ENCODE data around the gene GALNT4. TPM values are rescaled to one million over a fixed set of nuclear protein-coding genes. Genes with fewer than 3 reads are reported as not detected.

Gene GALNT4
- total RNA-seq, 4 donors from 2014 or later, result 11.5 to 37.2 (median 26.1) TPM

DNA sequence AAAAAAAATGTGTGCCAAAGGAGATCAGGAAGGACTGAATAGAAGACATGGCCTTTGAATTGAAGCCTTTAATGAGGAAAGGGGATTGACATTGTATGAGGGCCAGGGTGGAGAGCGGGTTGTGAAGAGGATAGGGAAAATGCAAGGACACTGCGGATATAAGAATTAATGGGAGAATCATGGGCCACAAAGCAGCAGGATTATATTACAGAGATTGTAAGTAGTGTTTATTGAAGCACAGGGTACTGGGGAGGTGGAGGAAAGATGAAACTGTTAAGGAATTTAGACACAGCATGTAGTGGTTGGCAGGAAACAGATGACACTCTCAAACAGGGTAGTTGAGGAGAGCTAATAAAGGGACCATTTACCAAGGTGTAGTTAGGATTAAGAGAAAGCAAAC, 17.6 kb upstream of the GALNT4 start:
- no peak for DNase-seq
- WGBS, 2 donors (ENCODE audit: low coverage in 1 of 2), result 87 to 92% methylated on average over 2 of the region's 2 CpGs
- Histone ChIP-seq H3K9me3 (no peaks in the 10 kb centered on the region), H3K36me3 (no peaks in the 10 kb centered on the region), H3K27ac (no peak overlapping the region), H3K4me3 (no peak overlapping the region), H3K4me1 (peaks cover 0 to 17% (median 11%) of the 10 kb centered on the region in 4 donors), H3K27me3 (no peaks in the 10 kb centered on the region)
- in situ Hi-C loops (cut with MboI; ENCODE audit: low pct_ligation_motif_present in 1 of 4, low pct_unique_long_range_greater_than_20kb in 1 of 4, low sequenced_read_pairs in 3 of 4), result loop anchor here in 3 of 4 donors (10.0 kb wide), 2 partner anchors 423 to 563 kb away; no protein-coding TSS in a partner anchor
- intact Hi-C loops (cut with DNase I; ENCODE audit: low total_unique reads), result no loop called here
- TF ChIP-seq EP300 (IDR thresholded peaks at IDR 0.05; ENCODE audit: low read depth), result no peak
- no peak for TF ChIP-seq POLR2A (IDR thresholded peaks at IDR 0.05)
- TF ChIP-seq, protein P1, sequence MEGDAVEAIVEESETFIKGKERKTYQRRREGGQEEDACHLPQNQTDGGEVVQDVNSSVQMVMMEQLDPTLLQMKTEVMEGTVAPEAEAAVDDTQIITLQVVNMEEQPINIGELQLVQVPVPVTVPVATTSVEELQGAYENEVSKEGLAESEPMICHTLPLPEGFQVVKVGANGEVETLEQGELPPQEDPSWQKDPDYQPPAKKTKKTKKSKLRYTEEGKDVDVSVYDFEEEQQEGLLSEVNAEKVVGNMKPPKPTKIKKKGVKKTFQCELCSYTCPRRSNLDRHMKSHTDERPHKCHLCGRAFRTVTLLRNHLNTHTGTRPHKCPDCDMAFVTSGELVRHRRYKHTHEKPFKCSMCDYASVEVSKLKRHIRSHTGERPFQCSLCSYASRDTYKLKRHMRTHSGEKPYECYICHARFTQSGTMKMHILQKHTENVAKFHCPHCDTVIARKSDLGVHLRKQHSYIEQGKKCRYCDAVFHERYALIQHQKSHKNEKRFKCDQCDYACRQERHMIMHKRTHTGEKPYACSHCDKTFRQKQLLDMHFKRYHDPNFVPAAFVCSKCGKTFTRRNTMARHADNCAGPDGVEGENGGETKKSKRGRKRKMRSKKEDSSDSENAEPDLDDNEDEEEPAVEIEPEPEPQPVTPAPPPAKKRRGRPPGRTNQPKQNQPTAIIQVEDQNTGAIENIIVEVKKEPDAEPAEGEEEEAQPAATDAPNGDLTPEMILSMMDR (IDR thresholded peaks at IDR 0.05), result no peak
- TF ChIP-seq POLR2AphosphoS5 (IDR thresholded peaks at IDR 0.05), result no peak

GRCh38 chr12:89540586-89540985, 16.0 kb upstream of the GALNT4 start:
- no peak overlapping the region for H3K4me3 ChIP-seq
- TF ChIP-seq EP300 (IDR thresholded peaks at IDR 0.05; ENCODE audit: low read depth) (no peak), POLR2AphosphoS5 (IDR thresholded peaks at IDR 0.05) (no peak), POLR2A (IDR thresholded peaks at IDR 0.05) (no peak)
- TF ChIP-seq, protein P1 (IDR thresholded peaks at IDR 0.05), result no peak
- no peaks in the 10 kb centered on the region for H3K27me3 ChIP-seq
- H3K27ac ChIP-seq, result no peak overlapping the region
- WGBS, 2 donors (ENCODE audit: low coverage in 1 of 2), result 76% methylated on average over 3 of the region's 3 CpGs; no CpG with 5 or more reads in 1 of the 2 donors
- intact Hi-C loops (cut with DNase I; ENCODE audit: low total_unique reads) (no loop called here), in situ Hi-C loops (cut with MboI; ENCODE audit: low pct_ligation_motif_present in 1 of 4, low pct_unique_long_range_greater_than_20kb in 1 of 4, low sequenced_read_pairs in 3 of 4) (loop anchor here in 3 of 4 donors (10.0 kb wide), 2 partner anchors 424 to 564 kb away; no protein-coding TSS in a partner anchor)
- DNase-seq, result no peak
- no peaks in the 10 kb centered on the region for H3K36me3 ChIP-seq
- peaks cover 0 to 20% (median 13%) of the 10 kb centered on the region in 4 donors for H3K4me1 ChIP-seq
- no peaks in the 10 kb centered on the region for H3K9me3 ChIP-seq

DNA sequence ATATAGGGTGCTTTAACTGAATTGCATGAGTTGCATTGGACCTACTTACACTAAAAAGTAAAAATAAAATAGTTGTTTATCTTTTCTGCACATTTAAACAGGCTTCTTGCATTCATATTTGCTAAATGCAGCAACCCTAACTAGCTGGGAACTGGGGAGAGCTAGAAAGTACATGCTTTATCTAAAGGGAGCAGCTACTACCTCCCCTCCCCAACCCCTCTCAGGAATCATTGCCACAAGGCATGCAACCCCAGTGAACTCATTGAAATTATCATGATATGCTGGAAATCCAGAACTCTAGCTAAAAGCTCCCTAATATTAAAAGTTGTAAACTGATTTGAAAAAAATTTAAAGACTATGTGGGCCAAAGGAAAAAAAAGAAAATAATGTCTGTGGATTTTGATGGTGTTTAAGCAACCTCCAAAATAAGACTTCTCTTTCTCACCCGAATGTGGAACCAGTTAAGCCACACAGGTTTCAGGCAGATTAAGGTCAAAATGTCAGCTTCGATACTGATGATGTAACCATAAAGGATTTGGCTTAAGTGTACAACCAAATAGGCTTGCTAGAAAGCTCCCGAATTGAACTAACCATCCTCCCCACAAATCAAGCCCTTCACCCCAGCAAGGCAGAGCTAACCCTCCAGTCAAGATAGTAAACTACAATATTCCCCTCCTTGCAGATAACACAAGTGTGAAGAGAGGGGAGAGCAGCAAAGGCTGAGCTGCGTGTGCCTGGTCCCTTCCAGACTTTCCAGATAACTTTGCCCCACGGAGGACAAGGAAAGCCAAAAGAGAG, 15.0 kb upstream of the GALNT4 start:
- 68 to 76% methylated on average over 3 to 5 of the region's 5 CpGs for WGBS, 2 donors (ENCODE audit: low coverage in 1 of 2)
- H3K27me3 ChIP-seq, result no peaks in the 10 kb centered on the region
- H3K36me3 ChIP-seq, result no peaks in the 10 kb centered on the region
- no peak for DNase-seq
- no peak for TF ChIP-seq POLR2A (IDR thresholded peaks at IDR 0.05)
- TF ChIP-seq EP300 (IDR thresholded peaks at IDR 0.05; ENCODE audit: low read depth), result no peak
- TF ChIP-seq, protein P1 (IDR thresholded peaks at IDR 0.05), result no peak
- TF ChIP-seq POLR2AphosphoS5 (IDR thresholded peaks at IDR 0.05), result no peak
- intact Hi-C loops (cut with DNase I; ENCODE audit: low total_unique reads) (no loop called here), in situ Hi-C loops (cut with MboI; ENCODE audit: low pct_ligation_motif_present in 1 of 4, low pct_unique_long_range_greater_than_20kb in 1 of 4, low sequenced_read_pairs in 3 of 4) (loop anchor here in 3 of 4 donors (10.0 kb wide), 2 partner anchors 425 to 565 kb away; no protein-coding TSS in a partner anchor)
- H3K9me3 ChIP-seq, result no peaks in the 10 kb centered on the region
- H3K4me1 ChIP-seq, result peaks cover 0 to 15% (median 10%) of the 10 kb centered on the region in 4 donors
- no peak overlapping the region for H3K4me3 ChIP-seq
- H3K27ac ChIP-seq, result no peak overlapping the region

GRCh38 chr12:89538897-89539296, 14.3 kb upstream of the GALNT4 start:
- H3K27me3 ChIP-seq, result no peaks in the 10 kb centered on the region
- H3K4me3 ChIP-seq, result no peak overlapping the region
- no peak overlapping the region for H3K27ac ChIP-seq
- WGBS, 2 donors (ENCODE audit: low coverage in 1 of 2), result 85 to 88% methylated on average over 4 of the region's 4 CpGs
- intact Hi-C loops (cut with DNase I; ENCODE audit: low total_unique reads) (no loop called here), in situ Hi-C loops (cut with MboI; ENCODE audit: low pct_ligation_motif_present in 1 of 4, low pct_unique_long_range_greater_than_20kb in 1 of 4, low sequenced_read_pairs in 3 of 4) (no loop called here)
- peaks cover 0 to 11% (median 7%) of the 10 kb centered on the region in 4 donors for H3K4me1 ChIP-seq
- no peak for DNase-seq
- H3K36me3 ChIP-seq, result no peaks in the 10 kb centered on the region
- TF ChIP-seq EP300 (IDR thresholded peaks at IDR 0.05; ENCODE audit: low read depth) (no peak), POLR2AphosphoS5 (IDR thresholded peaks at IDR 0.05) (no peak), POLR2A (IDR thresholded peaks at IDR 0.05) (no peak)
- TF ChIP-seq, protein P1 (IDR thresholded peaks at IDR 0.05), result no peak
- no peaks in the 10 kb centered on the region for H3K9me3 ChIP-seq
